GM12874 (cell line): ENCODE results near the gene LCN1.
"Not testable (repeated sequence)": the region's sequence is repeated elsewhere in the genome, so short reads cannot be mapped to it uniquely, and the experiment has no call there.

Source experiments
- TF ChIP-seq, protein P1 (sequence below): IDR thresholded peaks from 2 replicates; pipeline ENCODE4 v1.5.1; 2011; ENCODE audit warnings: low read depth, mild to moderate bottlenecking, control low read depth, low read length, moderate library complexity; ENCODE audit not compliant: insufficient read depth

Gene LCN1

DNA sequence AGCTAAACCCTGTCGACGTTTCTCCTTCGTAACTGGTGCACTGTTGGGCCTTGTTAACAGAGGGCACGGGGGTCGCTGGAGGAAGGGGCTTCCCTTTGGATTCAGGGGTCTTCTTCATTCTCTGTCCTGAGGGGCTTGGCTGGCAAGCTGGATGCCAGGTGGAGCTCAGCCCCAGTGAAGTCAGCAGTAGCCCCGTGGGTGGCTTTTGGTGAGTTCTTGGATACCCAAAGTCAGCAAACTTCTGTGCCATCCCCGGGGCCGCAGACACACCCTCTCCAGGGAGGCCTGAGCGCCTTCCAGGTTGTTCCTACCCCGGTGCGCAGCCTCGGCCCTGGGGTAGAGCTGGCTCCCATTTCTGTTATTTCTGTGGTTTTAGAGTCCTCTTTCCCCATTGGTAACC lies 12.4 kb downstream of the LCN1 start:
- TF ChIP-seq, protein P1, sequence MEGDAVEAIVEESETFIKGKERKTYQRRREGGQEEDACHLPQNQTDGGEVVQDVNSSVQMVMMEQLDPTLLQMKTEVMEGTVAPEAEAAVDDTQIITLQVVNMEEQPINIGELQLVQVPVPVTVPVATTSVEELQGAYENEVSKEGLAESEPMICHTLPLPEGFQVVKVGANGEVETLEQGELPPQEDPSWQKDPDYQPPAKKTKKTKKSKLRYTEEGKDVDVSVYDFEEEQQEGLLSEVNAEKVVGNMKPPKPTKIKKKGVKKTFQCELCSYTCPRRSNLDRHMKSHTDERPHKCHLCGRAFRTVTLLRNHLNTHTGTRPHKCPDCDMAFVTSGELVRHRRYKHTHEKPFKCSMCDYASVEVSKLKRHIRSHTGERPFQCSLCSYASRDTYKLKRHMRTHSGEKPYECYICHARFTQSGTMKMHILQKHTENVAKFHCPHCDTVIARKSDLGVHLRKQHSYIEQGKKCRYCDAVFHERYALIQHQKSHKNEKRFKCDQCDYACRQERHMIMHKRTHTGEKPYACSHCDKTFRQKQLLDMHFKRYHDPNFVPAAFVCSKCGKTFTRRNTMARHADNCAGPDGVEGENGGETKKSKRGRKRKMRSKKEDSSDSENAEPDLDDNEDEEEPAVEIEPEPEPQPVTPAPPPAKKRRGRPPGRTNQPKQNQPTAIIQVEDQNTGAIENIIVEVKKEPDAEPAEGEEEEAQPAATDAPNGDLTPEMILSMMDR = no peak

GRCh38 chr9:135536216-135536615 lies 15.0 kb downstream of the LCN1 start:
- TF ChIP-seq, protein P1 = no peak

- TF ChIP-seq, protein P1 = no peak
Measured at GRCh38 chr9:135544981-135545635, 23.9 kb downstream of the LCN1 start.

DNA sequence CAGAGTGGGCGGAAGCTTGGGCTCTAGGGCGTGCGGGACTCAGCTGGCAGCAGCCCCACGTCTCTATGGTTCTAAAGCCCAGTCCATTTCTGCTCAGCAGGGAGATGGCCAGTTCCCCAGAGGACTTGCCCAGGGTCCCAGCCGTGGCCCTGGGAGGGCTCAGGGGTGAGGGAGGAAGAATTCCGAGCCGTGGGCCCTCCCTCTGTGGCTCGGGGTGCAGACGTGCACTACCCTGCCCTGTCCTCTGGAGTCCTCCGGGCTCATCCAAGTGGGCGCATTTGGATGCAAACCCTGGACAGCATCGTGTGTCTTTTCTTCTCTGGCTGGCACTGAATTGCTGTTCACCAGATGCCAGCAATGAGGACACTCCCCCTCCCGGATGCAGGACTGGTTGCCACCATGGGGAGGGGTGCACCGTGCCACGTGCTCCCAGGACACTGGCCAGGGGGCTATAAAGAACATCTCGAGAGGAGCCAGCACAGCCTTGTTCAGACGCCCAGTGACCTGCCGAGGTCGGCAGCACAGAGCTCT lies 24.5 kb downstream of the LCN1 start, which contains the start of gene OBP2A:
Gene OBP2A (plus strand): TSS at position 481 of the 531 bp plus-strand sequence. CDS start 55 bp downstream, outside the sequence.
- TF ChIP-seq, protein P1 = not testable (repeated sequence)

DNA sequence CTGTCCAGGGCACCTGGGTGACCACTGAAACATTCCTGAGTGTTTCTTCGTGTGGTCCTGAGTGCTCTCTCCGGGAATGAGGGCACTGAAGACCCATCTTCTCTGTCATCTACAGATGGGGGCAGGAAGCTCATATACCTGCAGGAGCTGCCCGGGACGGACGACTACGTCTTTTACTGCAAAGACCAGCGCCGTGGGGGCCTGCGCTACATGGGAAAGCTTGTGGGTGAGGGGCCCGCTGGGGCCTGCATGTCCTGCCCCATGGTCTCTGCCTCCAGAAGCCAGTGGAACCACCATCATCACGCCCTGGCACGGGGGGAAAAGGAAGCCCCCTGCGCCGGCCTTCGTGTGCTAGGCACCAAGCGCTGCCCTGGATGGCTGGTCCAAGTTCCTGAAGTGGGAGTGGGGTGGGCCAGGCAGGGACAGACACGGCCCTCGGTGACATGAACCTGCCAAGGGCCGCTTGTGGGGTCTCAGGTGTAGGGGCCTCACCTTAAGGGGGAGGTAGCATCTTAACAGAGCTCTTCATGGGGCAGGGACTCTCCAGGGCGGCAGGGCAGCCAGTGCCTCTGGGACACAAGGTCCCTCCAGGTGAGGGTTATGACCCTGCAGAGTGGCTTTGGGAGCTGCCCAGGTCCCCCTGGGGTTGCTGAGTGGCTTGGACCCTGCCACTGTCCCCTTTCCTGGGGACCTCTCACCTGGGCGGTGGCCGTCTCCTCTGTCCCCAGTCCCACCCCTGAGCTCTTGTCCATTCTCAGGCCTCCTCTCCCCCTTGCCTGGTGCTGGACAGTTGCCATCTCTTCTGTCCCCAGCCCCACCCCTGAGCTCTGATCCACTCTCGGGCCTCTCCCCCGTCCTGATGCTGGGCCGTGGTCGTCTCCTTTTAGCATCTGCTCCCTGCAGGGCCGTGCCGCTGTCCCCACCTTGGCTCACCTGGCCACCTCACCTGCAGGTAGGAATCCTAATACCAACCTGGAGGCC lies 26.8 kb downstream of the LCN1 start:
- TF ChIP-seq, protein P1 = no peak

- TF ChIP-seq, protein P1 = no peak
Measured at GRCh38 chr9:135550344-135550918, 29.2 kb downstream of the LCN1 start.

- TF ChIP-seq, protein P1 = no peak
Measured at GRCh38 chr9:135551031-135551430, 29.8 kb downstream of the LCN1 start.
